ENCODE measurements around the gene NUP133. TPM values are rescaled to one million over a fixed set of nuclear protein-coding genes. Genes with fewer than 3 reads are reported as not detected.

Gene NUP133
- polyA plus RNA-seq, 3 donors = 9.0 to 12.8 (median 12.4) TPM

GRCh38 chr1:229431284-229432115, 76.6 kb downstream of the NUP133 start:
- Histone ChIP-seq H3K27me3 (ENCODE audit: control insufficient read depth in 2 of 2, insufficient read depth in 2 of 2, low read length in 2 of 2) (peaks cover 58 to 94% of the 10 kb centered on the region in 2 donors), H3K79me2 (ENCODE audit: insufficient read depth, low read length) (no peaks in the 10 kb centered on the region), H3K9me3 (replicated peaks in 1 of 2; ENCODE audit: control insufficient read depth in 1 of 2, insufficient read depth in 1 of 2, low read length in 2 of 2) (peaks cover 0 to 29% of the 10 kb centered on the region in 2 donors), H2AFZ (ENCODE audit: insufficient read depth, low read depth, low read length, poor library complexity, severe bottlenecking) (no peak overlapping the region), H3K4me2 (replicated peaks; ENCODE audit: extremely low read depth, low read length, poor library complexity, severe bottlenecking) (peak overlapping the region; percentile 4), H3K36me3 (replicated peaks in 1 of 2; ENCODE audit: control insufficient read depth in 1 of 2, insufficient read depth in 2 of 2, low read length in 2 of 2) (no peaks in the 10 kb centered on the region), H3K4me3 (replicated peaks in 1 of 3; ENCODE audit: low read depth in 2 of 3, low read length in 3 of 3) (peak overlapping the region in 1 of 3 experiments; percentile 25), H3K4me1 (ENCODE audit: control insufficient read depth in 1 of 2, insufficient read depth in 2 of 2, low read length in 2 of 2) (peaks cover 9 to 11% of the 10 kb centered on the region in 2 donors), H3K27ac (ENCODE audit: low read depth in 1 of 2, low read length in 2 of 2) (no peak overlapping the region), H4K20me1 (ENCODE audit: insufficient read depth, low read length) (no peaks in the 10 kb centered on the region), H3K9ac (ENCODE audit: insufficient read depth, low read length, poor library complexity, severe bottlenecking) (no peak overlapping the region)
- H3K27me3 Mint-ChIP-seq (ENCODE audit: low read depth in 3 of 3) = peaks cover 79 to 91% (median 84%) of the 10 kb centered on the region in 3 donors
- H3K27ac Mint-ChIP-seq = peak overlapping the region in 2 of 7 donors; percentile 32 to 53
- peaks cover 0 to 35% (median 11%) of the 10 kb centered on the region in 7 donors for H3K9me3 Mint-ChIP-seq
- peaks cover 16% of the 10 kb centered on the region for H3K4me1 Mint-ChIP-seq
- 8% methylated on average over 59 of the region's 65 CpGs for WGBS (ENCODE audit: insufficient coverage)
- no peak for DNase-seq
- TF ChIP-seq CTCF (IDR thresholded peaks at IDR 0.05) = no peak
- peaks cover 5 to 9% of the 10 kb centered on the region in 2 donors for H3K36me3 Mint-ChIP-seq
- intact Hi-C loops (cut with micrococcal nuclease) = no loop called here
- H3K4me3 Mint-ChIP-seq = peak overlapping the region in 1 of 2 donors; percentile 88

GRCh38 chr1:229430761-229431283, 77.3 kb downstream of the NUP133 start:
- Histone ChIP-seq H3K27ac (ENCODE audit: low read depth in 1 of 2, low read length in 2 of 2) (no peak overlapping the region), H3K79me2 (ENCODE audit: insufficient read depth, low read length) (no peaks in the 10 kb centered on the region), H3K4me2 (replicated peaks; ENCODE audit: extremely low read depth, low read length, poor library complexity, severe bottlenecking) (peak overlapping the region; percentile 4), H3K27me3 (ENCODE audit: control insufficient read depth in 2 of 2, insufficient read depth in 2 of 2, low read length in 2 of 2) (peaks cover 55 to 92% of the 10 kb centered on the region in 2 donors), H3K9ac (ENCODE audit: insufficient read depth, low read length, poor library complexity, severe bottlenecking) (no peak overlapping the region), H3K36me3 (replicated peaks in 1 of 2; ENCODE audit: control insufficient read depth in 1 of 2, insufficient read depth in 2 of 2, low read length in 2 of 2) (no peaks in the 10 kb centered on the region), H3K4me3 (replicated peaks in 1 of 3; ENCODE audit: low read depth in 2 of 3, low read length in 3 of 3) (peak overlapping the region in 1 of 3 experiments; percentile 25), H4K20me1 (ENCODE audit: insufficient read depth, low read length) (no peaks in the 10 kb centered on the region), H3K4me1 (ENCODE audit: control insufficient read depth in 1 of 2, insufficient read depth in 2 of 2, low read length in 2 of 2) (peaks cover 9 to 11% of the 10 kb centered on the region in 2 donors), H3K9me3 (replicated peaks in 1 of 2; ENCODE audit: control insufficient read depth in 1 of 2, insufficient read depth in 1 of 2, low read length in 2 of 2) (peaks cover 0 to 29% of the 10 kb centered on the region in 2 donors), H2AFZ (ENCODE audit: insufficient read depth, low read depth, low read length, poor library complexity, severe bottlenecking) (no peak overlapping the region)
- no peak for TF ChIP-seq CTCF (IDR thresholded peaks at IDR 0.05)
- intact Hi-C loops (cut with micrococcal nuclease) = no loop called here
- Mint-ChIP-seq H3K27ac (no peak overlapping the region), H3K36me3 (peaks cover 5 to 9% of the 10 kb centered on the region in 2 donors), H3K4me3 (peak overlapping the region in 1 of 2 donors; percentile 88), H3K27me3 (ENCODE audit: low read depth in 3 of 3) (peaks cover 77 to 91% (median 78%) of the 10 kb centered on the region in 3 donors), H3K4me1 (peaks cover 16% of the 10 kb centered on the region), H3K9me3 (peaks cover 0 to 35% (median 11%) of the 10 kb centered on the region in 7 donors)
- peak in 1 of 3 donors; percentile 8 for DNase-seq
- WGBS (ENCODE audit: insufficient coverage) = 2% methylated on average over 12 of the region's 16 CpGs
